DMS 273 (cell line): ENCODE measurements around the gene RBM18.
A peak's percentile ranks its signal among the peaks of the same experiment; 100 is the strongest.

Experiments
- DNase-seq: peaks from one replicate; lab custom pipeline; 2025; ENCODE audit not compliant: unreplicated experiment; lab: John Stamatoyannopoulos, UW

Gene RBM18

GRCh38 chr9:122261469-122261881 lies 3.2 kb downstream of the RBM18 start:
- DNase-seq: peak; percentile 87

DNA sequence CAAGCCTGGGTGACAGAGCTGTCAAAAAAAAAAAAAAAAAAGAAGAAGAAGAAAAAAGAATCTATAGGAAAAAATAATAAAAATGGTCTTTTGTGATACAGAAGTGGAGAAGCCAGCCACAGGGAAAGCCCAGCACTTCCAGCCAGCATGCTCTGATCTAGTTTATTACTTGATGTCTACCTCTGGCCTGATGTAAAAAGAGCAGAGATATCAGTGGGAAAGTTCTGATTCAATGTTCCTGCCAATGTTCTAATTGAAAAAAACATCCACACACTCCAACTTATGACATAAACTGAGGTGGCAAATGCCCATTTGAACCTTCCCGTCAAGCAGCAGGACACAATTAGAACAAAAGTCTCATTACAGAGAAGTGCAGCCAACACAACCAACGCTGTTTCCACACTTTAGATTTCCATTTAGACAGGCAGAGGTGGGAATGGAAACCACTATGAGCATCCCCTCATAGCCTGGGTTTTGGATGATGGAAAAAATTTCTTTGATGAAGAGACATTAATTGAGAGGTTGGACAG lies 5.7 kb downstream of the RBM18 start:
- no peak for DNase-seq

DNA sequence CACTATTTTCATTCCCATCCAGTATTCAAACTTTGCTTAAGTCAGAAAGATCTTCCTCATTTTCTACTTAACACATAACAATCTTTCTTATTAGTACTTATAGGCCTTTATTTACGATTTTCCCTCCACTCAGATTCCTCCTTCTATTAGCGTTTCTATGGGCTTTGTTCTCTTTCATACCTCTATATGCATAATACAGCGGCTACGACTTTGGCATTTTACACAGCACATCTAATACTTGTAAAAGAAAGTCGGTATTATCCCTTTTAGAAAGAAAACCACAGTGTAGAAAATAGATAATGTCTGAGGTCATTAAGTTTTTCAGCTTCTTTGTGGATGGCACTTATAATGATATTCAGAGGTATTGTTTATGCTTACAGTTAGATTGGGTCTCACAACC lies 8.4 kb downstream of the RBM18 start:
- DNase-seq: no peak

DNA sequence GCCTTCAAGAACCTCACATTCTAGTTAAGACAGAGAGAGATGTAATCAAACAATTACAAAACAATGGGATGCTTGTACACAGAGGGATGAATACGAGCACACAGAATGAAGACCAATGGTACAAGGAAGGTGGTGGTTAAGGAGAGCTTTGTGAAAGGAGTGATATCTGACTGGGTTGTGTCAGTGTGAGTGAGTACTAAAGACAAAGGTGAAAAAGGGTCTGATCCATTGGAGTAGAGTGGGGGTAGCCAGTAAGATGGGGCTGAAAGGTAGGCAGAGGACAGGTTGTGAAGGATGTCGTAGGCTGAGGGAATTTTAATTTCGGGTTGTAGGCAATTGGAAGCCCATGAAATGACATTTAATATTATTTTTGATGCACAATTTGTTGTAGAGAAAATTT lies 9.9 kb downstream of the RBM18 start:
- DNase-seq: no peak

GRCh38 chr9:122252796-122253195 lies 11.8 kb downstream of the RBM18 start:
- no peak for DNase-seq

DNA sequence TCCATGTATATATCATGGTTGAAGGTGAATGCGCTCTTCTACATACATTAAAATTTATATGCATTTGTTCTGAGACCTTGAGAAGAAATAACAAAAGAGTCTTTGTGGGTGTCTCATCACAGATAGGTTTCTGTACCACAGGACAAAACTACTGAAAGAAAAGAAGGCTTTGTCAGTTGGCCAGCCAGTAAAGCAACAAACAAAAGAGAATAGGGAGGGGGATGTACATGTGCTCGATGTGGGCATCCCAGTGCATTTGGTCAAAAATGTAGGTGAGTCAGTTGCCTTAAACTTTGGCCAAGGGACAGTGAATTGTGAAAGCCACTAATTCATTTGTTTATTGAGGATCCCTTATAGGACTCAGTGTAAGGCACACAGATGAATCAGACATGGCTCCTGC lies 13.3 kb downstream of the RBM18 start:
- no peak for DNase-seq

DNA sequence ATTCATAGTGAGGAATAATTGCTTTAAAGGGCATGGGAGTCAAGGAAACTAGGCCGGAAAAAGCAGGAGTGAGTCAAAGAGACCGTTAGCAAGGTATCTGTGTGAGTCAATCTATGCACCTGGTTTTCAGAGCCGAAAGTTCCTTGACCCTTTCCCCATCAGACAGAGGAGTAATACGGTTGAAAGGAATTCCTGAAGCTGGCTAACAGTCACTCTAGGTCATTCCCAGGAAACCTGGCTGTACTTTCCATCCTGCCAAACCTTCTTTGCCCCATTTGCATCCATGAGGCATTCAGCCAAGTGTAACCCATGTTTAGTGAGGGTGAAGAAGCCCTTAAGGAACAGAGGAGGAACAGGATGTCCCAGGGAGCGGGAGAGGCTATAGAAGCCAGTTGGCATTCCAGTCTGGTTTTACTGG lies 16.2 kb downstream of the RBM18 start:
- DNase-seq: no peak

GRCh38 chr9:122246666-122247065 lies 18.0 kb downstream of the RBM18 start:
- DNase-seq: peak; percentile 10

DNA sequence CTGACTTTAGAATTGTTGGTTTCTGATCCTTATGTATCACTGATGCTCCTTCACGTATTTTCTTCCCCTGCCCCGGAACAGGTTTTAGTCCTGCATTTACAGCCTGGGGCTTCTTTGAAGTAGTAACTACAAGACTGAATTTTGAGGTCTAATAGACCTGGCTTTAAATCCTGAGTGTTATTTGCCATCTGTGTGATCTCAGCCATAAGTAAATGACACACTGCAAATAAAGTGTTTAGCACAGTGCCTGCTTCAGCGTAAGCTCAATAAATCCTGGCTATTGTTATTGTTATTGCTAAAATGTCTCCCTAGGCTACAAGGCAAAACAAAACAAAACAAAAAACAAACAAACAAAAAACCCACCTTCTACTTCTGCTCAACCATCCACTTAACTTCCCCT lies 20.3 kb downstream of the RBM18 start:
- no peak for DNase-seq

DNA sequence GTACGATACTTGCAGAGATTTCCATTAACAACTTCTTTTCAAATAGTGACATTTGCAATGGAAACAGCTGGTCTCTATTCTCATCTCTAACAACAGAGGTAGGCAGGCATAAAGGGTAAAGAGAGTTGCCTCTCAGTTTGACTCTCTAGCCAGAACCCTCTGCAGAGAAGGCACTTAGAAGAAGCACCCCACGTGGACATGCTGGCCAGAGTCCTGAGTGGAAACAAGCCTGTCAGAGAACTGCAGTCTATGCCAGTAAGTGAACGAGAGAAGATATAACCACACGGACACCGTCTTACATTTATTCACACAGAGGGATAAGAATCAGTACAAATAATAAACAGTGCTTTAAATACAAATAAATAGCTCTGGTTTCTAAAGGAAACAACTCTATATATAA lies 24.9 kb downstream of the RBM18 start:
- no peak for DNase-seq

- DNase-seq: peak; percentile 64
These were observed 28.0 kb downstream of the RBM18 start for GRCh38 chr9:122236681-122237080.

GRCh38 chr9:122234022-122234748 lies 30.5 kb downstream of the RBM18 start:
- DNase-seq: no peak

- no peak for DNase-seq
These were observed 31.8 kb downstream of the RBM18 start for GRCh38 chr9:122232796-122233306.

DNA sequence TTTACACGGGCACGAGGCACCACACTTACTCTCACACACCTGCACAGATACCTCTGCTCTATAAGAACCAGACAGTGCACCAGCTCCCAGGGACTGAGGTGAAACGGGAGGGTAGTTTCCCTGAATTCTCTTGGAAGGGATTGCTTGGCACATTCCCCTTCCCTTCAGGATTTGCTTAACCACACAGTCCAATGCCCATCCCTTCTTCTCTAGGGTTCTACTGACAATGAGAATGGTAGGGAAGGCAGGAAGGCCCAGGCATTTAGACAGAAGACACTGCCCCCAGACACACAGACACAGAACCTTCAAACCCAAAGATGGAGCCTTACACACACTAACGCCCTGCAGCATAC lies 35.2 kb downstream of the RBM18 start:
- DNase-seq: no peak

DNA sequence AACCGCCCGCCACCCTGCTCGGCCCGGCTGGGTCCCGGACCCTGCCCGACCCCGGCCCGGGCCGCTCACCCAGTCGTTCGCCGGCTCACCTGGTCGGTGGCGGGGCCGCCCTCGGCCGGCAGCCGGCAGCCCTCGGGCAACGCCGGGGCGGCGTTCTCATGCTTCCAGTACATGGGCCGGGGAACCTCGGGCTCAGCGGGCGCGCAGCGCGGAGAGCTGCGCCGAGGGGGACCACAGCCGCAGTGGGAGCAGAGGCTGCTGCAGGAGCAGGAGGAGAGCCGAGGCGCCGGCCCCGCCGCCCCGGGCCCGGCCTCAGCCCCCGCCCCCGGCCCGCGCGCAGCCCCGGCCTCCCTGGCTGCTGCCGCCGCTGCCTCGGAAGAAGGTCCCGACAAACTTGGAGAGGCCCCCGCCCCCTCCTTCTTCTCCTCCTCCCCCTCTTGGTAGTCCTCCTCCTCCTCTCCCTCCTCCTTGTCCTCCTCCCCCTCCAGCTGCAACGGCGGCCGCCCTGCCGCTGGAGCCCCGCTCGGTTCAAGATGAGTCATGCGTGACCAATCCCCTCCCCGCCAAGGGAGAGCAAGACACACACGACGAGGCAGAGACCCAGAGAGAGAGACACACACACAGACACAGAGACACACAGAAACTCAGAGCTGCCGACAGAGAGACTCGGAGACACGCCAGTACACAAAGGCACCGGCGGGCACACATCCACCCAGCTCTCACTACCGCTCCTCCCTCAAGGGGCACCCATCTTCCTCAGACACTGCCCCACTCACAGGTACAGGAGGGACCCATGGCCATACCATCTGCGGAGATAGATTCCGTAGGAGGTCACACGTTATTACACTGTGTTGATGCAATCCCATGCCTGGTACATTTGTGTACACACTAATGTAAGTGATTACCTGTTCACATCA lies 35.8 kb downstream of the RBM18 start, which contains the start of gene LHX6:
LHX6 (minus strand) TSS at position 390 of the 917 bp plus-strand sequence; CDS start at position 173, 217 bp downstream.
- DNase-seq: peak; percentile 49

GRCh38 chr9:122228191-122228567 lies 36.5 kb downstream of the RBM18 start:
- peak; percentile 52 for DNase-seq

GRCh38 chr9:122227575-122227900 lies 37.1 kb downstream of the RBM18 start:
- DNase-seq: peak; percentile 58

DNA sequence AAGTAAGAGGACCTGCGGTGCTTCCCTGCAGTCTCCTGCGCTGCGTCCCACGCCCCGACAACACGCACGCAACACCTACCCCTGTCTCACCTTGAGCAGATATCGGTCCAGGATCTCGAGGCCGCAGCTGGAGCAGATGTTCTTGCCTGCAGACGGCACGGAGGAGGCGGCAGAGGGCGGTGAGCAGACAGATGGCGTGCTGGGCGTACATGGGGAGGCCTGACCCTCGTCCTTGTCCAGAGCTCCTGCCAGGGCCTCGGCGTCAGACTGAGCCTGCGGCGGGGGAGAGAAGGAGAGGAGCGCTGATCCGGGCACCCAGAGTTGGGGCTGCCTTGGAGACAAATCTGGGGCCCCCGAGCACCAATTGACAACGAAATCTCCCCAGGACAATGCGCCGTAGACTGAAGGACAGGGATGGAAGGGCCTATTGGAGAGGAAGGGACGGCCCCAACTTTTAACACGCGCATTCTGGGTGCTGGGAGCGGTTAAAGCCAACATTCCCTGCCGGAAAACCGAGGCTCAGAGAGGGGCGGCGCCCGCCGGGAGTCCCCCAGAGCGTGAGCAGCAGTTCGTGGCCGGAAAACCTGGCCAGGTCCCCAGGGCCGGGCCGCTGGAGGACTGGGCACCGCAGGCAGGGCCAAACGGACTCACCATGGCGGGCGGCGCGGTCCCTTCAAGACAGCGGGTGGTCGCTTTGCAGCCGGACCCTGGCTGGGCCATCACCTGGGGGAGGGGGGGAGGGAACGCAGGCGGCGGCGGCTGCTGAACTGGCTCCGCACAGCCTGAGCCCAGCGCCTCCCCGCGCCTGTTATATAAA lies 37.7 kb downstream of the RBM18 start:
- DNase-seq: peak; percentile 38

DNA sequence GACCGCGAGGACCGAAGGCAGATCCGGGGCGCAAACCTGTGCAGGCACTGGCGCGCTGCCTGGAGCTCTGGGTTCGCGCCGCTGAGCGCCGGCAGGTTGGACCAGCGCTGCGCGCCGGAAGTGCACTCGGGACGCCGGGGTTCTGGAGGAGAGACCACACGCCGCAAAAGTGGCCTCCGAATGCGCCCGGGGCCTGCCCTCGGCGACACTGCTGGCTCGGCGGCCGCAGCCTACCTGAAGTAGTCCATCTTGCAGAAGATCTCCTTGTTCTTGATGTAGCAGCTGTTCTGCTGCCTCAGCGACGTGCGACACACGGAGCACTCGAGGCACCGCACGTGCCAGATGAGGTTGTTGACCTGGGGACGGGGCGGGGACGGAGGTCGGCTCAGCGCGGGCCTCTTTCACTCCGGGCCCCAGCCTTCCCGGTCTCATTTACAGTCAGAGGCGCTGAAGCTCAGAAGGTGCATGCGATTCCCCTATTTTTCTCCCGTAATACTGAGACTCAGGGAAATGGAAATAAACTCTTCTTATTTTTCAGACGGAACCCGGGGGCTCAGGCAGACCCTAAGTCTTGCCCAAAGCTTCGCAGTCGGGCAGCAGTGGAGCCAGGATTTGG lies 38.4 kb downstream of the RBM18 start:
- peak; percentile 36 for DNase-seq

DNA sequence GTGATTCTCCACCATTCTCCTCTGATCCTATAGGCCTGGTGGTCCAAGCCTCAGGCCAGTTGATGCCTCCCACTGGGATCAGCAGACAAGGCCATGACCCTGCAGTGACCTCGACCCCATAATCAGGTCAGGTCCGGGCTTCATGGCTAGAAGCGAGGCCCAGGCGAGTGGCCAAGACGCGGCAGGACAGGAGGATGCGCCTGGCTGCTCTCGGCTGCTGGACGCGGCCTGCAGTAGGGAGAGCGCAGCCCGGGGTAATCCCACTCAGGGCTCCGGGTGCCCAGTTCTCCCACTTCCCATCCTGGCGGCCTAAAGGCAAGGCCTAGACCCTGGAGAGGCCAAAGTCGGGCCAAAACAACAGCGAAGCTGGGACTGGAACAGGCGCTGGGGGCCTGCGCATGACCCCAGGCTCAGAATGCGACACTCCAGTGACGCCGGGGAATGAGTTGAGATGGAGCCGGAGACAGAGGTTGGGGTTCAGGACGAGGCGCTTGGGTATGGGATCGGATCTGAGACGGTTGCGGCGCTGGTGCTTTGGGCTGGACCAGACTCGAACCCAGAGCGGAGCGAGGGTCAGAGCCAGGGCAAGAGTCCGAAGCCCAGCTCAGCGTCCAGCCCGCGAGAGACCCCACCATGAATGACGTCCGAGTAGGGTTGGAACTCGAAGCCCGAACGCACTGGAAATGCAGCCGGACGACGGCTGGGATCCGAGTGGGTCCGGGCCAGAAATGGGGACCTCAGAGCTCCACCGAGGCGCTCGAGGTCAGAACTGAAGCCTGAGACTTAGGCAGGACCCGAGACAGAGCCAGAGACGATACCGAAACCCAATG lies 39.1 kb downstream of the RBM18 start:
- no peak for DNase-seq
